WTC11 (cell line): Measurements from ENCODE around the gene CASQ2. TPM values are rescaled to one million over a fixed set of nuclear protein-coding genes. Genes with fewer than 3 reads are reported as not detected.

Experiments used
- ATAC-seq: fragments of 200-7000 bp; cut with Tn5 transposase; 2 replicates; pipeline ENCODE4 v1.10.0; 2021; ENCODE audit warnings: mild to moderate bottlenecking, moderate library complexity
- CTCF ChIA-PET: fragments of 300-600 bp; sonication (Branson Sonifier 250); formaldehyde crosslinking; loops from one replicate; lab custom pipeline; 2021; ENCODE audit warnings: antibody characterized with exemption; lab: Charles Lee
- POLR2A ChIA-PET: fragments of 350-600 bp; sonication (Branson Sonifier 250); formaldehyde crosslinking; loops from one replicate; lab custom pipeline; 2021; ENCODE audit warnings: antibody characterized with exemption; lab: Charles Lee
- DNase-seq: peaks from one replicate; pipeline ENCODE4 v3.0.0; 2021; ENCODE audit warnings: low spot score
- H3K27ac Mint-ChIP-seq: 2 replicates; pipeline ENCODE4 v1.8.0; 2021; ENCODE audit warnings: mixed read lengths
- H3K27me3 Mint-ChIP-seq: 2 replicates; pipeline ENCODE4 v1.8.0; 2021; ENCODE audit warnings: low read depth, mild to moderate bottlenecking, moderate library complexity, mixed read lengths
- H3K36me3 Mint-ChIP-seq: 2 replicates; pipeline ENCODE4 v1.8.0; 2021; ENCODE audit warnings: mixed read lengths
- H3K4me1 Mint-ChIP-seq: 2 replicates; pipeline ENCODE4 v1.8.0; 2022; ENCODE audit warnings: mixed read lengths
- H3K4me3 Mint-ChIP-seq: 2 replicates; pipeline ENCODE4 v1.8.0; 2021; ENCODE audit warnings: mild to moderate bottlenecking, moderate library complexity, mixed read lengths
- H3K9me3 Mint-ChIP-seq: 2 replicates; pipeline ENCODE4 v1.8.0; 2021; ENCODE audit warnings: mixed read lengths
- ATF1 ChIP-seq: sonication (generic); formaldehyde crosslinking; IDR thresholded peaks from 2 replicates; pipeline ENCODE4 v1.8.1; 2023; ENCODE audit warnings: mild to moderate bottlenecking, moderate library complexity, missing genetic modification reagents
- ESRRA ChIP-seq: sonication (generic); formaldehyde crosslinking; IDR thresholded peaks from 2 replicates; pipeline ENCODE4 v1.8.1; 2022; ENCODE audit warnings: mild to moderate bottlenecking, missing genetic modification reagents, borderline replicate concordance
- FOXJ3 ChIP-seq: sonication (generic); formaldehyde crosslinking; IDR thresholded peaks from 2 replicates; pipeline ENCODE4 v1.9.0; 2021; ENCODE audit warnings: missing genetic modification reagents, mild to moderate bottlenecking, borderline replicate concordance
- FOXK1 ChIP-seq: sonication (generic); formaldehyde crosslinking; IDR thresholded peaks from 2 replicates; pipeline ENCODE4 v1.8.0; 2022; ENCODE audit warnings: mild to moderate bottlenecking, moderate library complexity, missing genetic modification reagents
- GABPB1 ChIP-seq: sonication (generic); formaldehyde crosslinking; IDR thresholded peaks from 2 replicates; pipeline ENCODE4 v1.8.1; 2023; ENCODE audit warnings: mild to moderate bottlenecking, missing genetic modification reagents
- HMGA2 ChIP-seq: fragments of 250-450 bp; sonication (Bioruptor Pico); IDR thresholded peaks from 2 replicates; pipeline ENCODE4 v1.4.0; 2021; ENCODE audit warnings: mild to moderate bottlenecking, moderate library complexity
- NFATC4 ChIP-seq: fragments of 250-450 bp; sonication (Bioruptor Pico); IDR thresholded peaks from 2 replicates; pipeline ENCODE4 v1.9.0; 2021; ENCODE audit warnings: mild to moderate bottlenecking
- NR1H2 ChIP-seq: sonication (generic); formaldehyde crosslinking; IDR thresholded peaks from 2 replicates; pipeline ENCODE4 v1.9.0; 2021; ENCODE audit warnings: mild to moderate bottlenecking, moderate library complexity, missing genetic modification reagents
- OVOL2 ChIP-seq: fragments of 250-450 bp; sonication (Bioruptor Pico); IDR thresholded peaks from 2 replicates; pipeline ENCODE4 v1.9.0; 2021; ENCODE audit warnings: mild to moderate bottlenecking, borderline replicate concordance
- SP1 ChIP-seq: sonication (generic); formaldehyde crosslinking; conservative IDR thresholded peaks from 2 replicates; pipeline ENCODE4 v1.8.1; 2022; ENCODE audit warnings: missing genetic modification reagents
- TEAD4 ChIP-seq: sonication (generic); formaldehyde crosslinking; IDR thresholded peaks from 2 replicates; pipeline ENCODE4 v1.8.0; 2022; ENCODE audit warnings: mild to moderate bottlenecking, missing genetic modification reagents
- ZNF121 ChIP-seq: sonication (generic); formaldehyde crosslinking; IDR thresholded peaks from 2 replicates; pipeline ENCODE4 v1.8.0; 2023; ENCODE audit warnings: missing genetic modification reagents
- ZNF416 ChIP-seq: fragments of 250-450 bp; sonication (Bioruptor Pico); IDR thresholded peaks from 2 replicates; pipeline ENCODE4 v1.9.0; 2021; ENCODE audit warnings: mild to moderate bottlenecking, inconsistent platforms
- total RNA-seq: library from RNA; stranded (reverse); gene quantifications from 3 replicates; pipeline ENCODE4 v1.2.3, GENCODE V29; 2021
- TF ChIP-seq, protein P1 (sequence below): sonication (generic); formaldehyde crosslinking; IDR thresholded peaks from 2 replicates; pipeline ENCODE4 v1.8.0; 2022; ENCODE audit warnings: mild to moderate bottlenecking, missing genetic modification reagents
- TF ChIP-seq, protein P2 (sequence below): fragments of 250-450 bp; sonication (Bioruptor Pico); IDR thresholded peaks from 2 replicates; pipeline ENCODE4 v1.9.0; 2021; ENCODE audit warnings: moderate library complexity, mild to moderate bottlenecking, inconsistent platforms, borderline replicate concordance
- TF ChIP-seq, protein P3 (sequence below): sonication (generic); formaldehyde crosslinking; IDR thresholded peaks from 2 replicates; pipeline ENCODE4 v1.8.0; 2022; ENCODE audit warnings: mild to moderate bottlenecking, missing genetic modification reagents
- TF ChIP-seq, protein P4 (sequence below): fragments of 250-450 bp; sonication (Bioruptor Pico); conservative IDR thresholded peaks from 2 replicates; pipeline ENCODE4 v1.9.0; 2021; ENCODE audit warnings: mild to moderate bottlenecking
- TF ChIP-seq, protein P5 (sequence below): sonication (generic); formaldehyde crosslinking; IDR thresholded peaks from 2 replicates; pipeline ENCODE4 v1.8.1; 2022; ENCODE audit warnings: low read depth, missing genetic modification reagents, borderline replicate concordance
- TF ChIP-seq, protein P6 (sequence below): sonication (generic); formaldehyde crosslinking; IDR thresholded peaks from 2 replicates; pipeline ENCODE4 v1.8.1; 2023; ENCODE audit warnings: mild to moderate bottlenecking, missing genetic modification reagents

The CASQ2 gene
- total RNA-seq, 1 experiment from 2014 or later, result not detected

DNA sequence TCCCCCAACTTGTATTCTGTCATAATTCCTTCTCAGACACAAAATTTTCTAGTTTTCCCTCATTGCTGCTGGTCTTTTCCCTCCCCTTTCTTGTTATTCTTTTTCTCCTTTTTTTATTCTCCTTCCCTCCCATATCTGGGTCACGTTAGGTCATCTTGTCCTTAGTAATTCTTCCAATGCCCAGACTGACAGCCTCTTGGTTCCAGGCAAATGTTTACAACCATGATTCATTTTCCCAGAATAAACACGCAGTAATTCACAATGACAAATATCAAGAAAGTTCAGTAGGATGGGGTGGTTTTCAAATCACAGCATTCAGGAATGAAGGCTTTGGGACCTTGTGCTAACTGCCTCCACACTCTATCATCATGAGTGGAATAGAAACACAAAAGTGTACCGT is 47.2 kb upstream of the CASQ2 start:
- Mint-ChIP-seq H3K4me3 (no peak overlapping the region), H3K4me1 (no peaks in the 10 kb centered on the region), H3K27ac (no peak overlapping the region), H3K27me3 (peaks cover 3% of the 10 kb centered on the region; the same call in 1 of the 2 replicates), H3K9me3 (no peaks in the 10 kb centered on the region), H3K36me3 (no peaks in the 10 kb centered on the region)
- no peak for TF ChIP-seq NFATC4 (CRISPR knock-in tag)
- no peak for TF ChIP-seq HMGA2 (CRISPR knock-in tag)
- TF ChIP-seq ESRRA (CRISPR knock-in tag), result no peak
- TF ChIP-seq ATF1, result no peak
- TF ChIP-seq, protein P1, sequence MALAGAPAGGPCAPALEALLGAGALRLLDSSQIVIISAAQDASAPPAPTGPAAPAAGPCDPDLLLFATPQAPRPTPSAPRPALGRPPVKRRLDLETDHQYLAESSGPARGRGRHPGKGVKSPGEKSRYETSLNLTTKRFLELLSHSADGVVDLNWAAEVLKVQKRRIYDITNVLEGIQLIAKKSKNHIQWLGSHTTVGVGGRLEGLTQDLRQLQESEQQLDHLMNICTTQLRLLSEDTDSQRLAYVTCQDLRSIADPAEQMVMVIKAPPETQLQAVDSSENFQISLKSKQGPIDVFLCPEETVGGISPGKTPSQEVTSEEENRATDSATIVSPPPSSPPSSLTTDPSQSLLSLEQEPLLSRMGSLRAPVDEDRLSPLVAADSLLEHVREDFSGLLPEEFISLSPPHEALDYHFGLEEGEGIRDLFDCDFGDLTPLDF, result no peak
- TF ChIP-seq, protein P2, sequence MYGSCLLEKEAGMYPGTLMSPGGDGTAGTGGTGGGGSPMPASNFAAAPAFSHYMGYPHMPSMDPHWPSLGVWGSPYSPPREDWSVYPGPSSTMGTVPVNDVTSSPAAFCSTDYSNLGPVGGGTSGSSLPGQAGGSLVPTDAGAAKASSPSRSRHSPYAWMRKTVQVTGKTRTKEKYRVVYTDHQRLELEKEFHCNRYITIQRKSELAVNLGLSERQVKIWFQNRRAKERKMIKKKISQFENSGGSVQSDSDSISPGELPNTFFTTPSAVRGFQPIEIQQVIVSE (CRISPR knock-in tag), result no peak
- TF ChIP-seq, protein P3, sequence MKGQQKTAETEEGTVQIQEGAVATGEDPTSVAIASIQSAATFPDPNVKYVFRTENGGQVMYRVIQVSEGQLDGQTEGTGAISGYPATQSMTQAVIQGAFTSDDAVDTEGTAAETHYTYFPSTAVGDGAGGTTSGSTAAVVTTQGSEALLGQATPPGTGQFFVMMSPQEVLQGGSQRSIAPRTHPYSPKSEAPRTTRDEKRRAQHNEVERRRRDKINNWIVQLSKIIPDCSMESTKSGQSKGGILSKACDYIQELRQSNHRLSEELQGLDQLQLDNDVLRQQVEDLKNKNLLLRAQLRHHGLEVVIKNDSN (CRISPR knock-in tag), result no peak
- TF ChIP-seq GABPB1, result no peak
- no peak for TF ChIP-seq NR1H2 (CRISPR knock-in tag)
- no peak for TF ChIP-seq TEAD4 (CRISPR knock-in tag)
- TF ChIP-seq, protein P4, sequence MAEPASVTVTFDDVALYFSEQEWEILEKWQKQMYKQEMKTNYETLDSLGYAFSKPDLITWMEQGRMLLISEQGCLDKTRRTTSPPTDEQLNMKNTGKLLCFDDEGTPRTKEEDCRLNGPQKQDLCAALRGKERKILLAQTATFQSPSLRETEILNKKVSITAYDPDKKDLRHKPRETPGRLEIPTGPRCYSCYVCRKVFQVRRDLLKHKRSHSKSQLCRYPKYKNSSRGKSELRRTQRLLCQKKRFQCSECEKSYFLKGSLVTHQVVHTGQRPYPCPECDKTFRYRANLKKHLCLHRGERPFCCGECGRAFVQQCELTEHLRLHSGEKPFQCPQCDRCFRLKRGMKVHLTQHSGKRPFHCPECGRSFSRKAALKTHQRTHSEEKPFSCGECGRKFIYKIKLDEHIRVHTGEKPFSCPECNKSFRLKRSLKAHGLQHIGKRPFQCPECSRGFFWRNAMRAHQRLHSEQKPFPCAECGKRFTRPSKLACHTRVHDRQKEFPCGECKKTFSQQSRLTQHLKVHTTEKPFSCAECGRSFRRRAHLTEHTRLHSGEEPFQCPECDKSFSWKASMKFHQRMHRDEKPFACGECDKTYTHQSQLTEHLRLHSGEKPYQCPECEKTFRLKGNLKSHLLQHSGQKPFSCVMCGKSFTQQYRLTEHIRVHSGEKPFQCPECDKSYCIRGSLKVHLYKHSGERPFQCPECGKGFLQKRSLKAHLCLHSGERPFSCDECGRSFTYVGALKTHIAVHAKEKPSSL (CRISPR knock-in tag), result no peak
- TF ChIP-seq, protein P5, sequence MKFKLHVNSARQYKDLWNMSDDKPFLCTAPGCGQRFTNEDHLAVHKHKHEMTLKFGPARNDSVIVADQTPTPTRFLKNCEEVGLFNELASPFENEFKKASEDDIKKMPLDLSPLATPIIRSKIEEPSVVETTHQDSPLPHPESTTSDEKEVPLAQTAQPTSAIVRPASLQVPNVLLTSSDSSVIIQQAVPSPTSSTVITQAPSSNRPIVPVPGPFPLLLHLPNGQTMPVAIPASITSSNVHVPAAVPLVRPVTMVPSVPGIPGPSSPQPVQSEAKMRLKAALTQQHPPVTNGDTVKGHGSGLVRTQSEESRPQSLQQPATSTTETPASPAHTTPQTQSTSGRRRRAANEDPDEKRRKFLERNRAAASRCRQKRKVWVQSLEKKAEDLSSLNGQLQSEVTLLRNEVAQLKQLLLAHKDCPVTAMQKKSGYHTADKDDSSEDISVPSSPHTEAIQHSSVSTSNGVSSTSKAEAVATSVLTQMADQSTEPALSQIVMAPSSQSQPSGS, result no peak
- ChIA-PET CTCF (interaction anchor here (1.3 kb wide), 1 partner anchor 166 kb away, joined by 5 read pairs; no protein-coding TSS in a partner anchor), POLR2A (no interaction called here)
- no peak for ATAC-seq
- no peak for DNase-seq

DNA sequence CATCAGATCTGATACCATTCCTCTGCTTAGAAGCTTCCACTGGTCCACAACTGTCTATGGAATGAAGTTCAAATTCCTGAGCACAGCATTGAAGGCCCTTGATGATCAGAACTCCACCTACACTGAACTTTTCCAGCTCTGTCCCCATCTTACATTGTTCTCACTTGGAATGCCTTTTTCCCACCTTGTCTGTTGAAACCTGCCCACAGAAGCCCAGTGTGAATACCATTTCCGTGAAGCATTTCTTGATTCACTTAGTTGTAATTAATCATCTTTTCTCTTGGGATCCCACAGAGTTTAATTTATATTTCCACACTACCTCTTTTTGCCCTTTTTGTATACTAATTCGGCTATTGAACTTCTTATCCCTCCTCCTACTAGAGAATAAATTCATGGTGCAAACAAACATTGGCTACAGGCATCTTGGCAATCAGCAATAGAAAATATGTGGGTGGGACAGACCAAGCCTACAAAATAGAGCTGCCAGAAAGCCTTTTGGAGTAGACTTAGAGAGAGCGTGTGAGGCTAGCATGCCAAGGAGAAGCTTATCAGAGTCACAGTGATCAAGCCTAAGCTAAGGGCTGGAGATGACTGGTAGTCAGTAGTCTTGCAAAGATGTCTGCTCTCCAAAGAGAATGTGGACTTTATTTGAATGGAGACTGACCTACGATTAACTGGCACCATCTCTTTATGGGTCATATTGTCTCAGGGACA is 46.3 kb upstream of the CASQ2 start:
- CTCF ChIA-PET, result interaction anchor here (1.3 kb wide), 1 partner anchor 167 kb away, joined by 5 read pairs; no protein-coding TSS in a partner anchor

More for the DNA sequence above, 46.3 kb upstream of the CASQ2 start:
- no peak for DNase-seq
- H3K9me3 Mint-ChIP-seq, result no peaks in the 10 kb centered on the region
- no peak overlapping the region for H3K27ac Mint-ChIP-seq
- TF ChIP-seq OVOL2 (CRISPR knock-in tag) (no peak), FOXJ3 (CRISPR knock-in tag) (no peak), FOXK1 (no peak), SP1 (CRISPR knock-in tag) (no peak), ZNF121 (CRISPR knock-in tag) (no peak), ZNF416 (CRISPR knock-in tag) (no peak)
- TF ChIP-seq, protein P2 (CRISPR knock-in tag), result no peak
- TF ChIP-seq, protein P1, result no peak
- TF ChIP-seq, protein P6, sequence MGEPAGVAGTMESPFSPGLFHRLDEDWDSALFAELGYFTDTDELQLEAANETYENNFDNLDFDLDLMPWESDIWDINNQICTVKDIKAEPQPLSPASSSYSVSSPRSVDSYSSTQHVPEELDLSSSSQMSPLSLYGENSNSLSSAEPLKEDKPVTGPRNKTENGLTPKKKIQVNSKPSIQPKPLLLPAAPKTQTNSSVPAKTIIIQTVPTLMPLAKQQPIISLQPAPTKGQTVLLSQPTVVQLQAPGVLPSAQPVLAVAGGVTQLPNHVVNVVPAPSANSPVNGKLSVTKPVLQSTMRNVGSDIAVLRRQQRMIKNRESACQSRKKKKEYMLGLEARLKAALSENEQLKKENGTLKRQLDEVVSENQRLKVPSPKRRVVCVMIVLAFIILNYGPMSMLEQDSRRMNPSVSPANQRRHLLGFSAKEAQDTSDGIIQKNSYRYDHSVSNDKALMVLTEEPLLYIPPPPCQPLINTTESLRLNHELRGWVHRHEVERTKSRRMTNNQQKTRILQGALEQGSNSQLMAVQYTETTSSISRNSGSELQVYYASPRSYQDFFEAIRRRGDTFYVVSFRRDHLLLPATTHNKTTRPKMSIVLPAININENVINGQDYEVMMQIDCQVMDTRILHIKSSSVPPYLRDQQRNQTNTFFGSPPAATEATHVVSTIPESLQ (CRISPR knock-in tag), result no peak
- H3K27me3 Mint-ChIP-seq, result peaks cover 3% of the 10 kb centered on the region; the same call in 1 of the 2 replicates
- POLR2A ChIA-PET, result no interaction called here
- ATAC-seq, result no peak
- no peaks in the 10 kb centered on the region for H3K4me1 Mint-ChIP-seq
- H3K4me3 Mint-ChIP-seq, result no peak overlapping the region
- H3K36me3 Mint-ChIP-seq, result no peaks in the 10 kb centered on the region
